IMR-90 (cell line): ENCODE results near the gene SSTR4. TPM values are rescaled to one million over a fixed set of nuclear protein-coding genes. Genes with fewer than 3 reads are reported as not detected.

Source experiments
- ATAC-seq: fragments of 200-7000 bp; cut with Tn5 transposase; 2 replicates; pipeline ENCODE4 v1.9.1; 2020; ENCODE audit warnings: low read depth, mild to moderate bottlenecking, moderate library complexity
- BruUV-seq: library from RNA; stranded (reverse); fragments of 400-500 nt; replicated peaks from 2 replicates; lab custom pipeline; 2021; lab: Mats Ljungman, UMichigan
- CTCF ChIA-PET: fragments of 300-600 bp; formaldehyde crosslinking; extraction: SDS; loops from one replicate; lab custom pipeline; 2021; ENCODE audit warnings: antibody characterized with exemption; lab: Yijun Ruan, JAX
- POLR2A ChIA-PET: fragments of 300-600 bp; sonication (Branson Sonifier 250); formaldehyde crosslinking; loops from one replicate; lab custom pipeline; 2022; ENCODE audit warnings: antibody characterized with exemption; ENCODE audit not compliant: unreplicated experiment; lab: Charles Lee
- DNase-seq: peaks from one replicate; pipeline ENCODE4 v3.0.0; 2013
- H2AFZ ChIP-seq: replicated peaks from 2 replicates; pipeline ENCODE3; 2013; ENCODE audit warnings: low read length, mild to moderate bottlenecking; ENCODE audit not compliant: poor library complexity
- H2AK5ac ChIP-seq: 2 replicates; pipeline ENCODE4 v1.6.1; 2013; ENCODE audit warnings: low read depth, low read length, inconsistent platforms
- H2AK9ac ChIP-seq: replicated peaks from 2 replicates; pipeline ENCODE3; 2013; ENCODE audit warnings: mild to moderate bottlenecking, low read depth, low read length, moderate library complexity; ENCODE audit not compliant: poor library complexity
- H2BK120ac ChIP-seq: 2 replicates; pipeline ENCODE4 v1.6.1; 2013; ENCODE audit warnings: low read depth, low read length, inconsistent platforms
- H2BK15ac ChIP-seq: 3 replicates; pipeline ENCODE4 v1.6.1; 2013; ENCODE audit warnings: low read depth, low read length, inconsistent platforms
- H2BK20ac ChIP-seq: 2 replicates; pipeline ENCODE4 v1.6.1; 2013; ENCODE audit warnings: low read depth, mild to moderate bottlenecking, inconsistent platforms, low read length, moderate library complexity
- H2BK5ac ChIP-seq: 2 replicates; pipeline ENCODE4 v1.6.1; 2013; ENCODE audit warnings: mild to moderate bottlenecking, low read depth, low read length, inconsistent platforms; ENCODE audit not compliant: poor library complexity, severe bottlenecking
- H3K14ac ChIP-seq: replicated peaks from 2 replicates; pipeline ENCODE4 v1.6.1; 2013; ENCODE audit warnings: low read depth, low read length, inconsistent platforms
- H3K18ac ChIP-seq: 2 replicates; pipeline ENCODE4 v1.6.1; 2013; ENCODE audit warnings: low read depth, low read length, control low read depth
- H3K23ac ChIP-seq: 2 replicates; pipeline ENCODE4 v1.6.1; 2013; ENCODE audit warnings: low read depth, low read length, inconsistent platforms
- H3K27ac ChIP-seq: 2 replicates; pipeline ENCODE4 v1.5.1; 2013; ENCODE audit warnings: mild to moderate bottlenecking, control low read depth, low read length; ENCODE audit not compliant: insufficient read depth
- H3K27me3 ChIP-seq: 2 replicates; pipeline ENCODE4 v1.6.1; 2013; ENCODE audit warnings: low read length; ENCODE audit not compliant: control insufficient read depth, insufficient read depth
- H3K36me3 ChIP-seq: 2 replicates; pipeline ENCODE4 v1.6.1; 2013; ENCODE audit warnings: low read length, mixed read lengths; ENCODE audit not compliant: control insufficient read depth, insufficient read depth
- H3K4ac ChIP-seq: 2 replicates; pipeline ENCODE4 v1.6.1; 2013; ENCODE audit warnings: low read depth, low read length, inconsistent platforms
- H3K4me1 ChIP-seq: 2 replicates; pipeline ENCODE4 v1.6.1; 2013; ENCODE audit warnings: low read length, mixed read lengths; ENCODE audit not compliant: control insufficient read depth, insufficient read depth
- H3K4me2 ChIP-seq: 2 replicates; pipeline ENCODE4 v1.6.1; 2013; ENCODE audit warnings: low read depth, mild to moderate bottlenecking, control low read depth, low read length, moderate library complexity
- H3K4me3 ChIP-seq: 2 replicates; pipeline ENCODE4 v1.5.1; 2013; ENCODE audit warnings: low read depth, mild to moderate bottlenecking, control low read depth, low read length, moderate library complexity; ENCODE audit not compliant: insufficient read depth
- H3K56ac ChIP-seq: 2 replicates; pipeline ENCODE4 v1.6.1; 2013; ENCODE audit warnings: low read length, inconsistent platforms; ENCODE audit not compliant: insufficient read depth; ENCODE audit errors: extremely low read depth
- H3K79me1 ChIP-seq, 2 experiments: 2 replicates each; pipeline ENCODE4 v1.6.1; 2013; ENCODE audit warnings: low read length in 2 of 2, inconsistent platforms in 1 of 2, low read depth in 1 of 2
- H3K9ac ChIP-seq: 2 replicates; pipeline ENCODE4 v1.6.1; 2013; ENCODE audit warnings: low read depth, low read length, control low read depth
- H3K9me1 ChIP-seq: 2 replicates; pipeline ENCODE4 v1.6.1; 2013; ENCODE audit warnings: low read length, inconsistent platforms; ENCODE audit not compliant: insufficient read depth
- H3K9me3 ChIP-seq: 2 replicates; pipeline ENCODE4 v1.6.1; 2013; ENCODE audit warnings: low read length; ENCODE audit not compliant: control insufficient read depth, insufficient read depth
- H4K20me1 ChIP-seq: 2 replicates; pipeline ENCODE4 v1.6.1; 2013; ENCODE audit warnings: low read length, inconsistent platforms; ENCODE audit not compliant: insufficient read depth
- H4K5ac ChIP-seq: 2 replicates; pipeline ENCODE4 v1.6.1; 2013; ENCODE audit warnings: mild to moderate bottlenecking, low read depth, low read length, control low read depth
- H4K8ac ChIP-seq, 2 experiments: 2 replicates each; pipeline ENCODE4 v1.6.1; 2013; ENCODE audit warnings: low read depth in 2 of 2, low read length in 2 of 2, control low read depth in 1 of 2, inconsistent platforms in 1 of 2
- H4K91ac ChIP-seq: 2 replicates; pipeline ENCODE4 v1.6.1; 2013; ENCODE audit warnings: low read depth, low read length, inconsistent platforms; ENCODE audit not compliant: insufficient read depth
- BHLHE40 ChIP-seq: fragments of 150-350 bp; IDR thresholded peaks from 2 replicates; pipeline ENCODE4 v1.6.1; 2016; ENCODE audit warnings: mild to moderate bottlenecking, low read depth, low read length
- POLR2A ChIP-seq: IDR thresholded peaks from 2 replicates; pipeline ENCODE4 v1.6.1; 2012; ENCODE audit warnings: mild to moderate bottlenecking, low read depth, low read length
- RCOR1 ChIP-seq: IDR thresholded peaks from 2 replicates; pipeline ENCODE4 v1.6.1; 2012; ENCODE audit warnings: mild to moderate bottlenecking, low read length, improper control_type of control experiment; ENCODE audit not compliant: insufficient replicate concordance
- SMC3 ChIP-seq: fragments of 150-350 bp; IDR thresholded peaks from 2 replicates; pipeline ENCODE4 v1.6.1; 2016; ENCODE audit warnings: low read depth, mild to moderate bottlenecking, antibody characterized with exemption, low read length, moderate library complexity
- whole genome bisulfite sequencing, 2 experiments: methylation state at CpG; one replicate each; pipeline versions ENCODE4 v1.1.5 to v1.1.7; 2013; ENCODE audit warnings: missing lambda C conversion rate in 2 of 2; ENCODE audit not compliant: insufficient read length in 1 of 2; ENCODE audit errors: extremely low coverage in 2 of 2; 5-methylcytosine and 5-hydroxymethylcytosine counted together
- dilution Hi-C: fragments of 300-500 bp; cut with HindIII; formaldehyde crosslinking; loops from one replicate; pipeline ENCODE4 v1.14.3; 2018; ENCODE audit warnings: low sequenced_read_pairs; ENCODE audit not compliant: unreplicated experiment
- in situ Hi-C: fragments of 300-500 bp; cut with MboI; formaldehyde crosslinking; loops from 3 replicates; pipeline ENCODE4 v1.14.3; 2019; ENCODE audit warnings: low sequenced_read_pairs, inconsistent platforms, mixed read lengths
- intact Hi-C: fragments of 100-400 bp; cut with micrococcal nuclease; formaldehyde crosslinking; loops from 2 replicates; pipeline ENCODE4 v1.10.0; 2022
- polyA plus RNA-seq, 3 experiments: library from polyadenylated mRNA; depleted of rRNA; stranded (reverse); fragments of >200 nt; gene quantifications; 2 replicates each; pipeline ENCODE4 v1.2.3, GENCODE V29; 2012; ENCODE audit warnings: low replicate concordance in 1 of 3
- total RNA-seq: library from RNA; depleted of rRNA; stranded (reverse); fragments of >200 nt; gene quantifications from 2 replicates; pipeline ENCODE4 v1.2.3, GENCODE V29; 2012; rRNA removed
- TF ChIP-seq, protein P1 (sequence below): fragments of 150-350 bp; IDR thresholded peaks from 2 replicates; pipeline ENCODE4 v1.6.1; 2016; ENCODE audit warnings: low read depth, mild to moderate bottlenecking, low read length, moderate library complexity, borderline replicate concordance
- TF ChIP-seq, protein P2 (sequence below): conservative IDR thresholded peaks from 2 replicates; pipeline ENCODE4 v1.5.1; 2012; ENCODE audit warnings: mild to moderate bottlenecking, low read depth, low read length, improper control_type of control experiment

SSTR4 gene
- total and polyA plus RNA-seq, 2 of the 4 experiments (the other 2 are of a cell fraction): not detected

GRCh38 chr20:23087587-23088251 is 52.6 kb downstream of the SSTR4 start:
- Histone ChIP-seq H3K4ac (no peak overlapping the region), H3K4me2 (no peak overlapping the region), H3K18ac (no peak overlapping the region), H2BK20ac (no peak overlapping the region), H2BK15ac (no peak overlapping the region), H4K5ac (no peak overlapping the region), H3K9me3 (no peaks in the 10 kb centered on the region), H3K23ac (no peak overlapping the region), H2AK9ac (no peak overlapping the region), H3K27me3 (peaks cover 38% of the 10 kb centered on the region), H4K8ac (no peak overlapping the region), H3K36me3 (no peaks in the 10 kb centered on the region), H3K4me3 (no peak overlapping the region), H3K27ac (no peak overlapping the region), H3K14ac (no peak overlapping the region), H2AK5ac (no peak overlapping the region), H4K91ac (no peak overlapping the region), H2AFZ (no peak overlapping the region), H4K20me1 (no peaks in the 10 kb centered on the region), H3K9ac (no peak overlapping the region), H3K4me1 (no peaks in the 10 kb centered on the region), H3K9me1 (no peaks in the 10 kb centered on the region), H3K79me1 (no peaks in the 10 kb centered on the region), H2BK120ac (no peak overlapping the region), H3K56ac (no peak overlapping the region), H2BK5ac (no peak overlapping the region)
- DNase-seq: no peak
- POLR2A ChIA-PET: no interaction called here
- in situ Hi-C loops (loop anchor here (25.0 kb wide), 1 partner anchor 100 kb away; no protein-coding TSS in a partner anchor), dilution Hi-C loops (no loop called here), intact Hi-C loops (no loop called here)
- BruUV-seq: no TSS peak
- TF ChIP-seq BHLHE40: no peak
- TF ChIP-seq, protein P1, sequence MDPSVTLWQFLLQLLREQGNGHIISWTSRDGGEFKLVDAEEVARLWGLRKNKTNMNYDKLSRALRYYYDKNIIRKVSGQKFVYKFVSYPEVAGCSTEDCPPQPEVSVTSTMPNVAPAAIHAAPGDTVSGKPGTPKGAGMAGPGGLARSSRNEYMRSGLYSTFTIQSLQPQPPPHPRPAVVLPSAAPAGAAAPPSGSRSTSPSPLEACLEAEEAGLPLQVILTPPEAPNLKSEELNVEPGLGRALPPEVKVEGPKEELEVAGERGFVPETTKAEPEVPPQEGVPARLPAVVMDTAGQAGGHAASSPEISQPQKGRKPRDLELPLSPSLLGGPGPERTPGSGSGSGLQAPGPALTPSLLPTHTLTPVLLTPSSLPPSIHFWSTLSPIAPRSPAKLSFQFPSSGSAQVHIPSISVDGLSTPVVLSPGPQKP: no peak
- no peak for TF ChIP-seq RCOR1
- TF ChIP-seq SMC3: no peak
- no peak for TF ChIP-seq POLR2A
- TF ChIP-seq, protein P2, sequence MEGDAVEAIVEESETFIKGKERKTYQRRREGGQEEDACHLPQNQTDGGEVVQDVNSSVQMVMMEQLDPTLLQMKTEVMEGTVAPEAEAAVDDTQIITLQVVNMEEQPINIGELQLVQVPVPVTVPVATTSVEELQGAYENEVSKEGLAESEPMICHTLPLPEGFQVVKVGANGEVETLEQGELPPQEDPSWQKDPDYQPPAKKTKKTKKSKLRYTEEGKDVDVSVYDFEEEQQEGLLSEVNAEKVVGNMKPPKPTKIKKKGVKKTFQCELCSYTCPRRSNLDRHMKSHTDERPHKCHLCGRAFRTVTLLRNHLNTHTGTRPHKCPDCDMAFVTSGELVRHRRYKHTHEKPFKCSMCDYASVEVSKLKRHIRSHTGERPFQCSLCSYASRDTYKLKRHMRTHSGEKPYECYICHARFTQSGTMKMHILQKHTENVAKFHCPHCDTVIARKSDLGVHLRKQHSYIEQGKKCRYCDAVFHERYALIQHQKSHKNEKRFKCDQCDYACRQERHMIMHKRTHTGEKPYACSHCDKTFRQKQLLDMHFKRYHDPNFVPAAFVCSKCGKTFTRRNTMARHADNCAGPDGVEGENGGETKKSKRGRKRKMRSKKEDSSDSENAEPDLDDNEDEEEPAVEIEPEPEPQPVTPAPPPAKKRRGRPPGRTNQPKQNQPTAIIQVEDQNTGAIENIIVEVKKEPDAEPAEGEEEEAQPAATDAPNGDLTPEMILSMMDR: no peak
- no peak for ATAC-seq
- no CpG with 5 or more reads among the region's 9 CpGs for WGBS, 2 experiments
- CTCF ChIA-PET: no interaction called here

Other genes with a start within 250 kb of the SSTR4 start
- under 0.01 TPM in 1 of 2 replicates, not detected in the other for gene THBD, start 14.4 kb downstream of the SSTR4 start, total RNA-seq
- 0.07 and 0.09 TPM in 2 replicates for gene THBD, start 14.4 kb downstream of the SSTR4 start, polyA plus RNA-seq (2012; rRNA removed)
- under 0.01 TPM in 1 of 2 replicates, not detected in the other for gene CD93, start 51.0 kb downstream of the SSTR4 start, total RNA-seq
- gene CD93, start 51.0 kb downstream of the SSTR4 start, polyA plus RNA-seq (2012; rRNA removed): 0.02 TPM in 1 of 2 replicates, not detected in the other